NCI-H82 treated with DMSO at 0.1 percent for 48 hours (cell line): ENCODE results near the gene KCNG2.
"Not testable (repeated sequence)": the region's sequence is repeated elsewhere in the genome, so short reads cannot be mapped to it uniquely, and the experiment has no call there.

Source experiments
- DNase-seq: peaks from one replicate; lab custom pipeline; 2025; ENCODE audit not compliant: unreplicated experiment; lab: John Stamatoyannopoulos, UW

KCNG2 gene, protein sequence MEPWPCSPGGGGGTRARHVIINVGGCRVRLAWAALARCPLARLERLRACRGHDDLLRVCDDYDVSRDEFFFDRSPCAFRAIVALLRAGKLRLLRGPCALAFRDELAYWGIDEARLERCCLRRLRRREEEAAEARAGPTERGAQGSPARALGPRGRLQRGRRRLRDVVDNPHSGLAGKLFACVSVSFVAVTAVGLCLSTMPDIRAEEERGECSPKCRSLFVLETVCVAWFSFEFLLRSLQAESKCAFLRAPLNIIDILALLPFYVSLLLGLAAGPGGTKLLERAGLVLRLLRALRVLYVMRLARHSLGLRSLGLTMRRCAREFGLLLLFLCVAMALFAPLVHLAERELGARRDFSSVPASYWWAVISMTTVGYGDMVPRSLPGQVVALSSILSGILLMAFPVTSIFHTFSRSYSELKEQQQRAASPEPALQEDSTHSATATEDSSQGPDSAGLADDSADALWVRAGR

DNA sequence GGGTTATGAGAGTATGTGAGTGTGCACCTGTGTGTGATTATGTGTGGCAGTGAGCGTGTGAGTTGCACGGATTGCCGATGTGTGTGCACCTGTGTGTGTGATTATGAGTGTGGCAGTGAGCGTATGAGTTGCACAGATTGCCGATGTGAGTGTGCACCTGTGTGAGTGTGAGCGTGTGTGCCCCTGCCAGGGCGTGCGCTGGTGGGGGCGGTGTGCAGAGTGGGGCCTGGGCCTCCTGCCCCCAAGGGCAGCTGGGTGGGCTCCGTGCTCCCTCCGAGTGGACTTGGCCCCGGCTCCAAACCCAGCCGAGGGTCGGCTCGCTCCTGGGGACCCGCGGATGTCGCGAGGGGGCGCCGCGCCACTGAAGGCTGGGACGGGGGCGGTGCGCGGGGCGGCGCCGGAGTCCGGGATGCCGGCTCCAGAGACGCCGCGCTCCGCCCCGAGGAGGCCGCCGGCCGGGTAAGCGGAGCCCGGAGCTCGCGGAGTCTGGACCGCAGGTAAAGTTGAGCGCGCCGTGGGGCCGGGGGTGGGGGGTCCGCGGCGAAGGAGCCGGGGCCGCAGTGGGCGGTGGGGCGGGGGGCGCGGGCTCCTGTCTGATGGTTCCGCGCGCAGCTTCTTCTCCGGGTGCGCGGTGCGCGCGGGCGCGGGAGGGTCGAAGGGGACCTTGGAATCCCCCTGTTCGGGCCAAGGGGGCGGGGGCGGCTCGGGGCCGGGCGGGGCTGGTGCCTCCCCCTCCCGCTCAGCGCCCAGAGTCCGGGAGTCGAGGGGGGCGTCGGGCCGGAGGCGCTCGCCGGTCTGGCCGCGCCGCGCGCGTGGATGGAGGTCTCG lies at the start of gene KCNG2:
KCNG2 (plus strand) TSS at position 421 of the 828 bp plus-strand sequence. CDS start 65,730 bp downstream, outside the sequence.
- DNase-seq = no peak

DNA sequence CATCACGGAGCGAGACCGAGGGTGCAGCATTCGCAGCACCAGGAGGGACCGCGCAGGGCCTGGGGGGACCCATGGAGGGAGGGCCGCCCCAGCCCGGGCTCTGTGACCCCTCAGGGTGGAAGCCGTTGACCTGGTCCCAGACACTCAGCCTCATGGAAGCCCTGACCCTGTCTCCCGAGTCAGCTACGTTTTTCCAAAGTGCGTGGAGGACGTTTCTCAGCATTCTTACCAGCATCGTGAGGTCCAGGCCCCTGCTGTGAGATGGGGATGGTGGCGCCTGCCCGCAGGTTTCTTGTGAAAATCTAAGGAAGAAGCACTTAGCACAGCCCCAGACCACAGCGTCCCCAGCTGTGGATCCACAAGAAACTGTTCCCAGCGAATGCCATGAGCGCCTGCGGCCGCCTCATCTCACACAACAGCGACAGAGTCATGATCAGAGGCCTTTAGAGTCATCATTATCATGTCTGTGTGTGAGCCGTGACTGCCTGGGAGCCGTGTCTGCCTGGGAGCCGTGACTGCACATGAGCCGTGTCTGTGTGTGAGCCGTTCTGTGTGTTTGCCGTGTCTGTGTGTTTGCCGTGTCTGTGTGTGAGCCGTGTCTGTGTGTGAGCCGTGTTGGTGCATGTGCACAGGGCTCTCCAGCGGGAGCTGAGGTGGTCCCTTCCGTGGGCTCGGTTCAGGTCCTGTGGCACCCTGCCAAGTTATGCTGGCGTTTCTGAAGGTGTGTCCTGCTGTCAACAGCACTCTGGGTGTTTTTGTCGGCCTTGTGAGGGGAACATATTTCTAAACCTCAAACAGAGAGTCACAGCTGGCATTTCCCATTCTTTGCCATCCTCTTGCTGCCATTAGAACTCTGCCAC lies 49.2 kb upstream of the KCNG2 start:
- no peak for DNase-seq

DNA sequence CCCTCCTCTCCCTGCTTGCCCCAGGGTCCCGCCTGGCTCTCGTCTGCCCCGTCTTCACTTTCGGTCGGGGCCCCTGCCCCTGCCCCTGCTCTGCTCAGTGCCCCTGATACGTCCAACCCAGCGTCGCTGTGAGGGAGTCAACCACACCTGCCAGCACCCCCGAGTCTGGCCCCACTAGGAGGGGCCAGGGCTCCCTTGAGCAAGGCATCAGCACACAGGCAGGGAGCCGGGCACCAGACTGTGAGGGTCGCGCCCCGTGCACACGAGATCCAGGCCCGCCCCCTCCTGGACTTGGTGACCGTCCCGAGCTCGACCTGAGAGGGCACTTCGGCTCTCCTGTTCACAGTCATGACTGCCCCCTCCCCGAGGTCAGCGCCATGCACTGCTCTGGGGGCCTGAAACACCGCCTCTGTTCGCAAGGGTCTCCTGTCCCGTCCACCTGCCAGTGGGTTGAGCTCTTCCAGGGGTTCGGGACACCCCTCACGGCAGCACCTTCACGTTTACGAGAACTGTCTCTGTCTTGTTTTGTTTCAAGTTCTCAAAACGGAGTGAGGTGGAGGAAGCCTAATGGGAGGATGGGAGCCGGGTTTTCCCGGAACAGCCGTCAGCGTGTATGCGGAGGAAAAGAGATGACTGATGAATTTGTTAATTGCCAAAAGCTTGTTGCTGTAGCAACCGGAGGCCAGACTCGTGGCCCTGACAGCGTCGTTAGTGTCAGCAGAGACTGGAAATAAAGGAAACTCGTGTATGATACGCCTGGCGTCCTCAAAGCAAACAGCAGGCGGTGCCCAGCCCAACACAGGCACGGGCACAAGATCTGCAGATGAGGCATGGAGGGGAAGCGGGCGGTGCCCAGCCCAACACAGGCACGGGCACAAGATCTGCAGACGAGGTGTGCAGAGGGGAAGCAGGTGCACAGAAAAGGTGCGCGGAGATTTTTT lies 48.2 kb upstream of the KCNG2 start:
- DNase-seq = no peak

DNA sequence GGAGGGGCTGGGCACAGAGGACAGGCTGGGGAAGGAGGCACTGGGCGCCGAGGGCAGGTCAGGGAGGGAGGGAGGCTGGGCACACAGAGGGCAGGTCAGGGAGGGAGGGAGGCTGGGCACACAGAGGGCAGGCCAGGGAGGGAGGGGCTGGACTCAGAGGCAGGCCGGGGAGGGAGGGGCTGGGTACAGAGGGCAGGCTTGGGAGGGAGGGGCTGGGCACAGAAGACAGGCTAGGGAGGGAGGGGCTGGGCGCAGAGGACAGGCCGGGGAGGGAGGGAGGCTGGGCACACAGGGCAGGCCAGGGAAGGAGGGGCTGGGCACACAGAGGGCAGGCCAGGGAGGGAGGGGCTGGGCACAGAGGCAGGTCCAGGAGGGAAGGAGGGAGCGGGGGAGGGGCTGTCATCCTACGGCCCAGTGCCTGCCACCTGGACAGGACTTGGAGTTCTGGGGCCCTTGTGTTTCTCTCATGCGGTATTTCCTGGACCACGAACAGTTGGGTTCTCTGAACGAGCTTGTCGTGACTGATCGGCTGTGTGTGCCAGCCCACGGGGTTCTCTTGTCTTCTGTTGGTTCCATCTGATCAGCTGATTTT lies 46.7 kb upstream of the KCNG2 start:
- DNase-seq = no peak

DNA sequence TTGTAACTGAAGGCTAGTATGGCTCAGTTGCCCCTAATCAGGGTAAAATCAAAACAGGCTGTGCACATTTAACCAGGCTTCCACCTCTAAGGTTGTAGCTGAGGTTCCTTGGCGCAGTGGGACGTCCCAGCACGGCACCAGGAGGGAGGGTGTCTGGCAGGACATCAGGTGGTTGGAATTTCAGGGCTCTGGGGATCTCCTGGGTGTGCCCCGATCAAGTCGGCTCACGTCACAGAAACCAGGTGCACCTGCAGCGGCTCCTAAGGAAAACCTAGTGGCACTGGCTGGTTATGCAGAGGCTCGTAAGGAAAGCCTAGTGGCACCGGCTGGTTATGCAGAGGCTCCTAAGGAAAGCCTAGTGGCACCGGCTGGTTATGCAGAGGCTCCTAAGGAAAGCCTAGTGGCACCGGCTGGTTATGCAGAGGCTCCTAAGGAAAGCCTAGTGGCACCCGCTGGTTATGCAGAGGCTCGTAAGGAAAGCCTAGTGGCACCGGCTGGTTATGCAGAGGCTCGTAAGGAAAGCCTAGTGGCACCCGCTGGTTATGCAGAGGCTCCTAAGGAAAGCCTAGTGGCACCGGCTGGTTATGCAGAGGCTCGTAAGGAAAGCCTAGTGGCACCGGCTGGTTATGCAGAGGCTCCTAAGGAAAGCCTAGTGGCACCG lies 45.7 kb upstream of the KCNG2 start:
- not testable (repeated sequence) for DNase-seq

DNA sequence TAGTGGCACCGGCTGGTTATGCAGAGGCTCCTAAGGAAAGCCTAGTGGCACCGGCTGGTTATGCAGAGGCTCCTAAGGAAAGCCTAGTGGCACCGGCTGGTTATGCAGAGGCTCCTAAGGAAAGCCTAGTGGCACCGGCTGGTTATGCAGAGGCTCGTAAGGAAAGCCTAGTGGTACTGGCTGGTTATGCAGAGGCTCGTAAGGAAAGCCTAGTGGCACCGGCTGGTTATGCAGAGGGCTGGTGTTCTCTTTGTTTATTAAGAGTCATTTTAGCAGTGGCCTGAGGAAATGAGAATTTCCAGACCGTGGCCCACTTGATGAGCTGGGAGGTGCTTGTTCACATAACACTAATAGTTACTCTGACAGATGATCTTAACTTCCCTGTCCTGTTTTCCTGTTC lies 44.8 kb upstream of the KCNG2 start:
- DNase-seq = not testable (repeated sequence)

DNA sequence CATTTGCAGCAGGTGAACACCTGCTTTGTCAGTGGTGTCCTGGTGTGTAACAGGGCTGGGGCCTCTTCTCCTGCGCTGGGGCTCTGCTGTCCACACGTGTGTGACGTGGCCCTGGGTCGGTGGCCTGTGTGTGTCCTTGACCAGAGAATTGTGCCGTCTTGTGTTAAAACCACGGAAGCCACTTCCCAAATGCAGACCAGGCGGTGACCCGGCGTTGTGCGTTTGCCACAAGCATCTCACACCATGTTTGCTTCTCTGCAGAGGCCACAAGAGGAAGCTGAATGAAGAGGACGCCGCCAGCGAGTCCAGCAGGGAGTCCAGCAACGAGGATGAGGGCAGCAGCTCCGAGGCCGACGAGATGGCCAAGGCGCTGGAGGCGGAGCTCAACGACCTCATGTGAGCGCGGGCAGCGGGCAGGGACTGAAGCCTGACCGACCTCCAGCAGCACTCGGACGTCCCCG lies 44.3 kb upstream of the KCNG2 start:
- no peak for DNase-seq

DNA sequence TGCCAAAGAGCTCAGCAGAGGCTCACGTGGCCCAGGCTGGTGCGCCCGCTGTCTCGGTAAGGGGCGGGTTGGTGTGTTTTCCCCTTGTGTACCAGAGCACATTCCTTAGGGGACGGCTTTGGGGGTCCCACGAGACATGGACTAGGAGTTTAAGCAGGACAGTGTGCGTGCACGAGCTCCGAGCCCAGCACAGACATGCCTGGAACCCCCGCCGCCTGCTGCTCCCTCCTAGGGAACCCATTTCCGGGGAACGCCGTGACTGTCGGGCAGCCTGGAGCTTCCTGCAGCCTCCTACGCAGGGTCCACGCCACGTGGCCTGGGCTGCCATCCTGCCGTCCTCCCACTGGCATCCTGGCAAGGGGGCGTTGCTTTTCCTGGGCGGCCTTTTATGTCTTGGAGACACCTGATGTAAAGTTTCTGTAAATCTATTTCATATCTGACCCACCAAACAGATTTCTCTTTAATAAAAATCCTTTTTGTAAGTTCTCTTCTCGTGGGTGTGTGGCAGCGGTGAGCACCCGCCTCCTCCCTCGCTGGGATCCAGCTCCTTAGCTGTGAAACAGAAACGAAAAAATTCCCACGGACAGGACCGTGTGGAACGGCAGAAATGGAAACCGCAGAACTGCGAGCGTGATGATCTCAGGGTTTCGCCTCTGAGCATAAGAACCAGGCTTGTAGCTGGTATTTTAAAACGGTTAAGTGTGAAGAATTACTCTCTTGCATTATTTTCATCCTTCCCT lies 43.5 kb upstream of the KCNG2 start:
- DNase-seq = no peak

DNA sequence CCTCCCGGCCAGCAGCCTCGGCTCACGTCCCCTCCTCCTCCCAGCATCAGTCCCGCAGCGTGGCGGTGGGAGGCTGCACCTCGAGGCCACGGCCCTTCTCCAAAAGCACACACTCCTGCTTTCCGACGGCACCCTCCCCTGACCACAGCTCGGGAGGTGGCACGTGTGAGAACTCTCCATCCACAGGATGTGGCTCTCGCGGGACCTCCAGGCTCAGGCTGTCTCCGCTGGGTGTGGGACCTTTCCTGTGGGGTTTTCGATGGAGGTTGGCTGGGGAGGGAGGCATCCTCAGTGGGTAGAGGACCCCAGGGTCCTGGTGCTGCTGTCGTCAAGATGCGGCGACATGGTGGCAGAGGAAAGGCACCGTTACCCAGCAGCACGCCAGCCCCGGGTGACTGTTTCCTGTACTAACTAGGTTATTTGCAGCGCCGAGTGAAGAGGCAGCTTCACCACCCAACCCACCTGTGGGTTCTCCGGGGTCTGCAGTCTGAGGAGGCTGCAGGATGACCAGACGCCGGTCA lies 42.8 kb upstream of the KCNG2 start:
- no peak for DNase-seq

DNA sequence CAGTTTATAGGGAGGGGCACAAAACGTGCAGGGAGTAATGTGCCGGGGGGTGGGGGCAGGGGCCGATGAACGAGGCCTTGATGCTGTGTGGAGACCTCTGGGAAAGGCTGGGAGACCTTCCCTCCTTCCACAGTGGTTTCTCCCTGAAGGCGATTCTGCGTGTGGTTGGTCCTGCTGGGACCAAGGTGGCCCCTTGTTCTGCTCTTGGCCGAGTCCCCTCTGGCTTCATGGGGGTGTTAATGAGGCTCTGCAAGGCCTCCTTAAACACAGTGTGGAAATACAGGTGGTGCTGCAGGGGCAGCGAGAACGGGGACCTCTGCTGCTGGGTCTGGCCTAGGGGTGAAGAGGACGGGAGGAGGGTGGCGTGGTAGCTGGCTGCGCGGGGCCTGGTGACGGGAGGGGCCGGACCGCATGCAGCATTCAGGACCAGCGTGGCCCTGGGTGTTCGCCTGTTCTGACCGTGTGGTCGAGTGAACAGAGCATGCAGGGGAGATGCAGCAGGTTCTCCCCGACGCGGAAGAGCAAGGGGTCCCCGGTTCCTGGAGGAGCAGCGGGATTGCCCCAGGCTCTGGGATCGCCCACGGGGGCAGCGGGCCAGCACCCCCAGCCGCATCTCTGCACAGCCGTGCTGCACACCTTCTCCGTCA lies 42.1 kb upstream of the KCNG2 start:
- no peak for DNase-seq

DNA sequence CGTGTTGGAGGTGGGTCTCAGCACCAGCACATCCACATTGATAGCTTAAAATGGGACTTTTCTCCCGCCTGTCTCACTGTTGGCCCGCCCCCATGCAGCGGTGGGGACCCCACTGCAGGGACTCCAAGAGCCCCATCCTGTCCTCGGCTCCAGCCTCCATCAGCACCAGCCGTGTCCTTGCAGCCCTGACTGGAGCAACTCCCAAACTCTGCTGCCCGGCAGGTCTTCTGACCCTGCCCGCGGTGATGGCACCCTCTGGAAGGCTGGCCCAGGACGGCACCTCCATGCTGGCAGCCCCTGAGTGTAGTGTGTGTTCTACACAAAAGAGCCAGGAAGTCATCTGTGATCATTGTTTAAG lies 41.6 kb upstream of the KCNG2 start:
- no peak for DNase-seq

DNA sequence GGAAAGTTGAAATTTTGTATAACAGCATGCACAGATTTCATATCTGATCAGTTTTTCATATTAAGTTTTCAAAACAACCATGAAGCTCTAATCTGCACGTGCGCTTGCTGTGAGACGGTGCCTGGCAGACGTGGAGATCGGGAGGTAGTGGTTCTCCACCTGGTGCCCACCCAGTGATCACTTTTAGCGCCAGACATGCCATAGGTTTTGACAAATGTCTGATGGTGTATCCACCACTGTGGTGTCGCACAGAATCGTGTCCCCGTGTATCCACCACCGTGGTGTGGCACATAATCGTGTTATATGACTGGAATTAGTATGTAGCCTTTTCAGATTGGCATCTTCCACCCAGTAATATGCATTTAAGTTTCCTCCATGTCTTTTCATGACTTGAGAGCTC lies 40.9 kb upstream of the KCNG2 start:
- no peak for DNase-seq

DNA sequence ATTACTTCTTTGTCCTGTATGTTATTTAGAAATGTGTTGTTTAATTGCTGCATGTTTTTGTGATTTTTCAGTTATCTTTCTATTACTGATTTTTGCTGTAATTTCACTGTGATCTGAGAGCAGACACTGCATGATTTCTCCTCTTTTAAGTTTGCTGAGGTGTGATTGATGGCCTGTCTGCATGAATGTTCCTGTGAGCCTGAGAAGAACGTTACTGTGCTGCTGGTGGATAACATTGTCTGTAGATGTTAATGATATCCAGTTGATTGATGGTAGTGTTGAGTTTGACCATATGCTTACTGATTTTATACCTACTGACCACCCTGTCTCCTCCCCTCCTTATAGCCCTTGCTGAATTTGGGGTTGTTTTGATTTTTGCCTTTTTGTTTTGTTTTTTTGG lies 37.4 kb upstream of the KCNG2 start:
- no peak for DNase-seq

DNA sequence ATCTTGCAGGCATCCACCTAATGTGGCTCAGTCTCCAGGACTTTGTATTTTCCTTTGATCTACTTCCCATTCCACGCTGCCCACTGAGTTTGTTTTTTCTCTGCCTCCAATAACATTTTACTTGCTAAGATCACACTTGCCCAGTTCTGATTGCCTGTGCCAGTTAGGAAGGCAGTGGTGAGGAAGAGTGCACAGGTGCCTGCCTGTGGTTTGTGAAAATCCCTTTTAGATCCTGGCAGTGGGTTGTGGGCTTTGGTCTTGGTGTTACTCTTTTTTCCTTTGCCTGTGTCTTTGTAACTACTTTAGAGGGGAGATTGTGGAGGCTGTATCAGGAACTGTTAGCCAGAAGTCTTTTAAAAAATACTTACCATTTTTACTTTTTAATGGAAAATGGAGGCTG lies 36.9 kb upstream of the KCNG2 start:
- DNase-seq = no peak

DNA sequence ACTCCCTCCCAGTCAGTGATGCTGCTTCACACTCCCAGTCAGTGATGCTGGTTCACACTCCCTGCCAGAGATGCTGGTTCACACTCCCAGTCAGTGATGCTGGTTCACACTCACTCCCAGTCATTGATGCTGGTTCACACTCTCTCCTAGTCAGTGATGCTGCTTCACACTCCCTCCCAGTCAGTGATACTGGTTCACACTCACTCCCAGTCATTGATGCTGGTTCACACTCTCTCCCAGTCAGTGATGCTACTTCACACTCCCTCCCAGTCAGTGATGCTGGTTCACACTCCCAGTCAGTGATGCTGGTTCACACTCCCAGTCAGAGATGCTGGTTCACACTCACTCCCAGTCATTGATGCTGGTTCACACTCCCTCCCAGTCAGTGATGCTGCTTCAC lies 34.3 kb upstream of the KCNG2 start:
- DNase-seq = no peak

DNA sequence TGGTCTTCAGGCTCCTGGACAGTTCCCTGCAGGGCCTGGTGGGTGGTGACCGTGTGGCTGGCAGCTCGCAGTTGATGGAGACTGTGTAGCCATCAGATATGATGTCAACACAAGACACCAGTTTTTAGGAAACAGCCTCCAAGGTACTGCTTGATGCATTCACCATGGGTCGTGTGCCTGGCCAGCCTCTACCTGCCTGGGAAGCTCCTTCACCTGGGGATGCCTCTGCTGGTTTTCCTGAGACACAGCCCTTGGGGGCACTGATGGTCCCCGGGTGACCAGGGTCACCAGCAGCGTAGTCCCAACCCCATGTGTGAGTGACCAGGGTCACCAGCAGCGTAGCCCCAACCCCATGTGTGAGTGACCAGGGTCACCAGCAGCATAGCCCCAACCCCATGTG lies 33.6 kb upstream of the KCNG2 start:
- DNase-seq = no peak

DNA sequence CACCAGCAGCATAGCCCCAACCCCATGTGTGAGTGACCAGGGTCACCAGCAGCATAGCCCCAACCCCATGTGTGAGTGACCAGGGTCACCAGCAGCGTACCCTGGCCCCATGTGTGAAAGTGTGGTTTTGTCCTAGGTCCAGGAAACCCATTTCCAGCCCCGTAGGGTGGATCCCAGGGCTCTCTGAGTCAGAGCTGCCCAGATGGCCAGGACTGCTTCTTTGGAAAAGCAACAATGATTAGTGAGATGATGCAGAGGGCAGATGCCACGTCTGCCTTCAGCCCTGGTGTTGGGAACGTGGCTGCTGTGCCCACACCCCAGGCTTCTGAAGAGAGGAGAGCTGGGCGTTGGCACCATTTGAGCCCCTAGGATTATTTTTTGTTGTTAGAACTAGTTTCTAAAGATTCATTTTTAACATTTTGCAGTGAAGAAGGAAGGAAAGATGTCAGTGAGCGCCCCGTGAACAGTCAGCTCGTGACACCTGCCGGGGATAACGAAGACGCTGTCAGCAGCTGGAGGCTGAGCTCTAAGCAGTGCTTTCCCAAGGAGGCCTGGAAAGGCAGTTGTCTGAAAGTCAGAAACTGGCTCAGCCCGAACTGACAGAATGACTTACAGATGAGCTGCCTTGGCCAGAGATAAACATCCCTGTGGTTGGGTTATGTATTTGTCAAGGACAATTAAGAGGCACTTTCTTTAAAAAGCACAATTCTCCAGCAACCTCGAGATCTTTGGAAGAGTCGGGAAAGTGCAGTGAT lies 32.1 kb upstream of the KCNG2 start:
- no peak for DNase-seq
